ENCODE results near the gene TMCC3.
A peak's percentile ranks its signal among the peaks of the same experiment; 100 is the strongest.
"Not testable (repeated sequence)": the region's sequence is repeated elsewhere in the genome, so short reads cannot be mapped to it uniquely, and the experiment has no call there.

TMCC3 gene

GRCh38 chr12:94650143-94651056 is at the start of gene TMCC3:
Gene TMCC3, minus strand, starts transcription at chr12:94650557. Its CDS starts 127 bp downstream, at chr12:94650430.
- DNase-seq (ENCODE audit: low spot score) = peak; percentile 15
- no peak for FAIRE-seq

GRCh38 chr12:94699801-94700200 is 49.4 kb upstream of the TMCC3 start:
- DNase-seq (ENCODE audit: low spot score) (no peak), FAIRE-seq (no peak)

GRCh38 chr12:94698578-94698977 is 48.2 kb upstream of the TMCC3 start:
- no peak for DNase-seq (ENCODE audit: low spot score)
- FAIRE-seq = no peak

- DNase-seq (ENCODE audit: low spot score) (no peak), FAIRE-seq (no peak)
These were observed 47.3 kb upstream of the TMCC3 start for GRCh38 chr12:94697631-94698030.

GRCh38 chr12:94694732-94695131 is 44.4 kb upstream of the TMCC3 start:
- FAIRE-seq (no peak), DNase-seq (ENCODE audit: low spot score) (no peak)

GRCh38 chr12:94692826-94693225 is 42.5 kb upstream of the TMCC3 start:
- not testable (repeated sequence) for DNase-seq (ENCODE audit: low spot score); FAIRE-seq

- no peak for FAIRE-seq
- no peak for DNase-seq (ENCODE audit: low spot score)
These were observed 39.9 kb upstream of the TMCC3 start for GRCh38 chr12:94690198-94690771.

- no peak for FAIRE-seq
- DNase-seq (ENCODE audit: low spot score) = no peak
These were observed 39.3 kb upstream of the TMCC3 start for GRCh38 chr12:94689646-94690036.

GRCh38 chr12:94689002-94689645 is 38.8 kb upstream of the TMCC3 start:
- DNase-seq (ENCODE audit: low spot score) (no peak), FAIRE-seq (no peak)

GRCh38 chr12:94687891-94688290 is 37.5 kb upstream of the TMCC3 start:
- no peak for DNase-seq (ENCODE audit: low spot score)
- no peak for FAIRE-seq

GRCh38 chr12:94686834-94687628 is 36.7 kb upstream of the TMCC3 start:
- FAIRE-seq (no peak), DNase-seq (ENCODE audit: low spot score) (no peak)

- DNase-seq (ENCODE audit: low spot score) (no peak), FAIRE-seq (no peak)
These were observed 34.2 kb upstream of the TMCC3 start for GRCh38 chr12:94684416-94685142.

- DNase-seq (ENCODE audit: low spot score) (no peak), FAIRE-seq (no peak)
These were observed 29.3 kb upstream of the TMCC3 start for GRCh38 chr12:94679554-94680195.

- no peak for FAIRE-seq
- DNase-seq (ENCODE audit: low spot score) = no peak
These were observed 28.5 kb upstream of the TMCC3 start for GRCh38 chr12:94678849-94679248.

GRCh38 chr12:94678379-94678778 is 28.0 kb upstream of the TMCC3 start:
- no peak for DNase-seq (ENCODE audit: low spot score)
- FAIRE-seq = no peak

GRCh38 chr12:94677778-94678177 is 27.4 kb upstream of the TMCC3 start:
- FAIRE-seq = no peak
- DNase-seq (ENCODE audit: low spot score) = no peak

- FAIRE-seq = no peak
- no peak for DNase-seq (ENCODE audit: low spot score)
These were observed 26.6 kb upstream of the TMCC3 start for GRCh38 chr12:94676922-94677321.

GRCh38 chr12:94676031-94676641 is 25.8 kb upstream of the TMCC3 start:
- FAIRE-seq = no peak

GRCh38 chr12:94674835-94675234 is 24.5 kb upstream of the TMCC3 start:
- FAIRE-seq (no peak), DNase-seq (ENCODE audit: low spot score) (no peak)

More at GRCh38 chr12:94676031-94676641, 25.8 kb upstream of the TMCC3 start:
- DNase-seq (ENCODE audit: low spot score) = no peak

- DNase-seq (ENCODE audit: low spot score) (no peak), FAIRE-seq (no peak)
These were observed 23.7 kb upstream of the TMCC3 start for GRCh38 chr12:94674051-94674451.

Data from urothelium cell line (cell line).